RWPE2 (cell line): ENCODE results near the gene EFNA1.

Experiments used
- ATAC-seq: fragments of 200-7000 bp; cut with Tn5 transposase; 3 replicates; pipeline ENCODE4 v1.9.1; 2021; ENCODE audit warnings: low read depth
- DNase-seq: peaks from one replicate; pipeline ENCODE4 v3.0.0-alpha.2; 2020; ENCODE audit warnings: low spot score
- H3K27ac ChIP-seq: fragments of 450-650 bp; 2 replicates; pipeline ENCODE4 v1.5.1; 2017; ENCODE audit warnings: mild to moderate bottlenecking; ENCODE audit not compliant: poor library complexity, severe bottlenecking
- H3K27me3 ChIP-seq: fragments of 250-450 bp; sonication (Bioruptor Pico); 2 replicates; pipeline ENCODE4 v1.5.1; 2021; ENCODE audit warnings: mild to moderate bottlenecking, moderate library complexity; ENCODE audit not compliant: insufficient read depth, poor library complexity, severe bottlenecking
- H3K36me3 ChIP-seq: fragments of 250-450 bp; sonication (Bioruptor Pico); 2 replicates; pipeline ENCODE4 v1.5.1; 2020; ENCODE audit warnings: low read depth, mild to moderate bottlenecking, moderate library complexity
- H3K4me1 ChIP-seq: fragments of 250-450 bp; sonication (Bioruptor Pico); 2 replicates; pipeline ENCODE4 v1.5.1; 2021; ENCODE audit warnings: mild to moderate bottlenecking, moderate library complexity; ENCODE audit not compliant: insufficient read depth, poor library complexity, severe bottlenecking
- H3K4me3 ChIP-seq: fragments of 250-450 bp; sonication (Bioruptor Pico); 2 replicates; pipeline ENCODE4 v1.5.1; 2021; ENCODE audit warnings: mild to moderate bottlenecking, moderate library complexity; ENCODE audit not compliant: severe bottlenecking
- H3K9me3 ChIP-seq: fragments of 250-450 bp; sonication (Bioruptor Pico); 2 replicates; pipeline ENCODE4 v1.5.1; 2021; ENCODE audit warnings: mild to moderate bottlenecking, moderate library complexity; ENCODE audit not compliant: severe bottlenecking
- TF ChIP-seq, protein P1 (sequence below): fragments of 450-650 bp; IDR thresholded peaks from one replicate; pipeline ENCODE4 v1.5.1; 2017; ENCODE audit warnings: mild to moderate bottlenecking, moderate library complexity; ENCODE audit not compliant: poor library complexity, severe bottlenecking

EFNA1 gene

GRCh38 chr1:155127105-155127966 lies at the start of gene EFNA1:
TSS of gene EFNA1 (plus strand) at chr1:155127876. CDS start at chr1:155127978, 102 bp downstream.
- Histone ChIP-seq H3K9me3 (no peaks in the 10 kb centered on the region), H3K36me3 (peaks cover 19% of the 10 kb centered on the region), H3K27ac (peak within 1 kb of the TSS; percentile 91), H3K4me3 (peak within 1 kb of the TSS; percentile 64), H3K27me3 (no peaks in the 10 kb centered on the region), H3K4me1 (peaks cover 51% of the 10 kb centered on the region)
- TF ChIP-seq, protein P1, sequence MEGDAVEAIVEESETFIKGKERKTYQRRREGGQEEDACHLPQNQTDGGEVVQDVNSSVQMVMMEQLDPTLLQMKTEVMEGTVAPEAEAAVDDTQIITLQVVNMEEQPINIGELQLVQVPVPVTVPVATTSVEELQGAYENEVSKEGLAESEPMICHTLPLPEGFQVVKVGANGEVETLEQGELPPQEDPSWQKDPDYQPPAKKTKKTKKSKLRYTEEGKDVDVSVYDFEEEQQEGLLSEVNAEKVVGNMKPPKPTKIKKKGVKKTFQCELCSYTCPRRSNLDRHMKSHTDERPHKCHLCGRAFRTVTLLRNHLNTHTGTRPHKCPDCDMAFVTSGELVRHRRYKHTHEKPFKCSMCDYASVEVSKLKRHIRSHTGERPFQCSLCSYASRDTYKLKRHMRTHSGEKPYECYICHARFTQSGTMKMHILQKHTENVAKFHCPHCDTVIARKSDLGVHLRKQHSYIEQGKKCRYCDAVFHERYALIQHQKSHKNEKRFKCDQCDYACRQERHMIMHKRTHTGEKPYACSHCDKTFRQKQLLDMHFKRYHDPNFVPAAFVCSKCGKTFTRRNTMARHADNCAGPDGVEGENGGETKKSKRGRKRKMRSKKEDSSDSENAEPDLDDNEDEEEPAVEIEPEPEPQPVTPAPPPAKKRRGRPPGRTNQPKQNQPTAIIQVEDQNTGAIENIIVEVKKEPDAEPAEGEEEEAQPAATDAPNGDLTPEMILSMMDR, result no peak
- DNase-seq, result peak; percentile 81
- peak; percentile 32 for ATAC-seq

GRCh38 chr1:155078469-155079209 lies 49.0 kb upstream of the EFNA1 start, which contains the start of gene EFNA3:
TSS of gene EFNA3 (plus strand) at chr1:155078837. CDS start at chr1:155078942, 105 bp downstream.
- TF ChIP-seq, protein P1, result no peak
- Histone ChIP-seq H3K27me3 (peaks cover 36% of the 10 kb centered on the region), H3K27ac (no peak within 1 kb of the TSS), H3K9me3 (no peaks in the 10 kb centered on the region), H3K36me3 (no peaks in the 10 kb centered on the region), H3K4me1 (peaks cover 11% of the 10 kb centered on the region), H3K4me3 (peak within 1 kb of the TSS; percentile 39)
- no peak for DNase-seq
- peak; percentile 53 for ATAC-seq

DNA sequence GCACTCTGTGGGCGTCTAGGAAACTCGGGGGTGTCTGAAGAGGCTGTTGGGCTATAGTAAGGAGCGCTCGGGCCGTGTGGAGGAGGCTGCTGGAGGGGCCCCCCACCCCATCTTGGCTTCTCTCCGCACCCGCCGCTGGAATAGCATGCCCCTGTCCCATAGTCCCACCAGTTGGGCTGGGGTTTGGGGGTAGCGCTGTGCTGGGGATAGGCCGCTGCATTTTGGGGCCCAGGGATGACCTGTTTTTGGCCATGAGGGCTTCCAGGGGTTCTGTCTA lies 48.5 kb upstream of the EFNA1 start:
- H3K36me3 ChIP-seq, result no peaks in the 10 kb centered on the region
- H3K4me3 ChIP-seq, result peak overlapping the region; percentile 39
- H3K9me3 ChIP-seq, result no peaks in the 10 kb centered on the region
- TF ChIP-seq, protein P1, result no peak
- ATAC-seq (no peak; the same call in 2 of the 3 replicates), DNase-seq (no peak)
- peaks cover 36% of the 10 kb centered on the region for H3K27me3 ChIP-seq
- H3K27ac ChIP-seq, result no peak overlapping the region
- peaks cover 11% of the 10 kb centered on the region for H3K4me1 ChIP-seq

- no peak overlapping the region for H3K27ac ChIP-seq
- H3K4me3 ChIP-seq, result peak overlapping the region; percentile 39
- peaks cover 36% of the 10 kb centered on the region for H3K27me3 ChIP-seq
- DNase-seq (no peak), ATAC-seq (no peak)
- peaks cover 14% of the 10 kb centered on the region for H3K4me1 ChIP-seq
- TF ChIP-seq, protein P1, result no peak
- no peaks in the 10 kb centered on the region for H3K9me3 ChIP-seq
- H3K36me3 ChIP-seq, result no peaks in the 10 kb centered on the region
These were observed 48.0 kb upstream of the EFNA1 start for GRCh38 chr1:155079487-155080311.
